ENCODE measurements around the gene MAP4K1. TPM values are rescaled to one million over a fixed set of nuclear protein-coding genes. Genes with fewer than 3 reads are reported as not detected.
A peak's percentile ranks its signal among the peaks of the same experiment; 100 is the strongest.

The MAP4K1 gene
- total and polyA plus RNA-seq, 2 of the 13 experiments (the other 11 are each of a cell fraction or from before 2014, with no cell fraction given) = 0.24 to 0.89 TPM

DNA sequence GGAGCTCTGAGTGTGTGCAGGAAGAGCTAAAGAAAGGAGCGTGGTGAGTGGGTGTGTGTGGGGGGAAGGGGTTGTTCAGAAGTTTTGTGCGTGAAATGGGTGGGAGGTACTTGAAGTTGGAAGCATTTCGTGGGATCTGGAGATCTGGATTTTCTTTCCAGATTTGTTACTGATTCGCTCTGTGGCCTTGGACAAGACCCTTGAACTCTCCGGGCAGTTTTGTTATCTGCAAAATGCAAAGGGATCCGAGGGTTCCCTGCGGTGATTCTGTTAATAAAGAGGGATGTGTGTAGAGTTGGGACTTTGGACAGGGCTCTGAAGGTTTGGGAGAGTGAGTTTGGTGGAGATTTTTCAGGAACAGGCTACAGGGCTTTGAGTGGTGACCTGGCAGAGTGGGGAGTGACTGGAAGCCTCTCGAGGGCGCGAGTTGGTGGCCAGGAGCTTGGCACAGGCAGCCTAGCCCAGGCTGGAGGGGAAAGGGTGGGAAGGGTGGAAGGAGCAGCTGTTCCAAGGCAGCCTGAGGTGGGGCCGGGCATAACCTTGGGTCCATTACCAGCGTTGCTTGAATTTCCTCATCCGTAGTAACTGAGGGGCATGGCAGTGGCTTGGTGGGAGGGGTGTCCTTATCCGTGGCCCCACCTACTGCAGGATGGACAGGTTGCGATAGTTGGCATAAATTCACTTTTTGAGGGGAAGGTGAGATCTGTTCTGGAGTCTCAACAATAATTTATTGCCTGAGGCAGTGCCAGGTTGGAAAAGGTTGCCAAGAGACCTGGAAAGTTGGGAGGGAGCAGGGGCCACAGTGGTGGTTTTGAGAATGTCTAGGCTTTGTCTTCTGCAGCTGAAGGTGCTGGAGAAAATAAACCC lies 31.8 kb upstream of the MAP4K1 start (continued):
- TF ChIP-seq, protein P1, sequence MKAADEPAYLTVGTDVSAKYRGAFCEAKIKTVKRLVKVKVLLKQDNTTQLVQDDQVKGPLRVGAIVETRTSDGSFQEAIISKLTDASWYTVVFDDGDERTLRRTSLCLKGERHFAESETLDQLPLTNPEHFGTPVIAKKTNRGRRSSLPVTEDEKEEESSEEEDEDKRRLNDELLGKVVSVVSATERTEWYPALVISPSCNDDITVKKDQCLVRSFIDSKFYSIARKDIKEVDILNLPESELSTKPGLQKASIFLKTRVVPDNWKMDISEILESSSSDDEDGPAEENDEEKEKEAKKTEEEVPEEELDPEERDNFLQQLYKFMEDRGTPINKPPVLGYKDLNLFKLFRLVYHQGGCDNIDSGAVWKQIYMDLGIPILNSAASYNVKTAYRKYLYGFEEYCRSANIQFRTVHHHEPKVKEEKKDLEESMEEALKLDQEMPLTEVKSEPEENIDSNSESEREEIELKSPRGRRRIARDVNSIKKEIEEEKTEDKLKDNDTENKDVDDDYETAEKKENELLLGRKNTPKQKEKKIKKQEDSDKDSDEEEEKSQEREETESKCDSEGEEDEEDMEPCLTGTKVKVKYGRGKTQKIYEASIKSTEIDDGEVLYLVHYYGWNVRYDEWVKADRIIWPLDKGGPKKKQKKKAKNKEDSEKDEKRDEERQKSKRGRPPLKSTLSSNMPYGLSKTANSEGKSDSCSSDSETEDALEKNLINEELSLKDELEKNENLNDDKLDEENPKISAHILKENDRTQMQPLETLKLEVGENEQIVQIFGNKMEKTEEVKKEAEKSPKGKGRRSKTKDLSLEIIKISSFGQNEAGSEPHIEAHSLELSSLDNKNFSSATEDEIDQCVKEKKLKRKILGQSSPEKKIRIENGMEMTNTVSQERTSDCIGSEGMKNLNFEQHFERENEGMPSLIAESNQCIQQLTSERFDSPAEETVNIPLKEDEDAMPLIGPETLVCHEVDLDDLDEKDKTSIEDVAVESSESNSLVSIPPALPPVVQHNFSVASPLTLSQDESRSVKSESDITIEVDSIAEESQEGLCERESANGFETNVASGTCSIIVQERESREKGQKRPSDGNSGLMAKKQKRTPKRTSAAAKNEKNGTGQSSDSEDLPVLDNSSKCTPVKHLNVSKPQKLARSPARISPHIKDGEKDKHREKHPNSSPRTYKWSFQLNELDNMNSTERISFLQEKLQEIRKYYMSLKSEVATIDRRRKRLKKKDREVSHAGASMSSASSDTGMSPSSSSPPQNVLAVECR (CRISPR knock-in tag; IDR thresholded peaks at IDR 0.05; ENCODE audit: borderline replicate concordance) = peak; percentile 62
- no peak for TF ChIP-seq ZNF432 (CRISPR knock-in tag; IDR thresholded peaks at IDR 0.05; ENCODE audit: borderline replicate concordance)
- peak; percentile 21; the same call in 1 of the 2 replicates for TF ChIP-seq MYC (CRISPR knock-in tag; IDR thresholded peaks at IDR 0.05; ENCODE audit: borderline replicate concordance)
- TF ChIP-seq, protein P2, sequence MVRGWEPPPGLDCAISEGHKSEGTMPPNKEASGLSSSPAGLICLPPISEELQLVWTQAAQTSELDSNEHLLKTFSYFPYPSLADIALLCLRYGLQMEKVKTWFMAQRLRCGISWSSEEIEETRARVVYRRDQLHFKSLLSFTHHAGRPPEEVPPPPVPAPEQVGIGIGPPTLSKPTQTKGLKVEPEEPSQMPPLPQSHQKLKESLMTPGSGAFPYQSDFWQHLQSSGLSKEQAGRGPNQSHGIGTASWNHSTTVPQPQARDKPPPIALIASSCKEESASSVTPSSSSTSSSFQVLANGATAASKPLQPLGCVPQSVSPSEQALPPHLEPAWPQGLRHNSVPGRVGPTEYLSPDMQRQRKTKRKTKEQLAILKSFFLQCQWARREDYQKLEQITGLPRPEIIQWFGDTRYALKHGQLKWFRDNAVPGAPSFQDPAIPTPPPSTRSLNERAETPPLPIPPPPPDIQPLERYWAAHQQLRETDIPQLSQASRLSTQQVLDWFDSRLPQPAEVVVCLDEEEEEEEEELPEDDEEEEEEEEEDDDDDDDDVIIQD (CRISPR knock-in tag; IDR thresholded peaks at IDR 0.05; ENCODE audit: low read depth) = 0 out of 2 replicates have a peak, but pooled peaks have one; percentile 20
- TF ChIP-seq ZNF546 (CRISPR knock-in tag; conservative IDR thresholded peaks at IDR 0.05) = 0 out of 2 replicates have a peak, but pooled peaks have one; percentile 55
- TF ChIP-seq ZNF44 (CRISPR knock-in tag; IDR thresholded peaks at IDR 0.05) = 0 out of 2 replicates have a peak, but pooled peaks have one; percentile 8
- peak; percentile 51; the same call in 1 of the 2 replicates for TF ChIP-seq ELF3 (CRISPR knock-in tag; IDR thresholded peaks at IDR 0.05)
- TF ChIP-seq, protein P3, sequence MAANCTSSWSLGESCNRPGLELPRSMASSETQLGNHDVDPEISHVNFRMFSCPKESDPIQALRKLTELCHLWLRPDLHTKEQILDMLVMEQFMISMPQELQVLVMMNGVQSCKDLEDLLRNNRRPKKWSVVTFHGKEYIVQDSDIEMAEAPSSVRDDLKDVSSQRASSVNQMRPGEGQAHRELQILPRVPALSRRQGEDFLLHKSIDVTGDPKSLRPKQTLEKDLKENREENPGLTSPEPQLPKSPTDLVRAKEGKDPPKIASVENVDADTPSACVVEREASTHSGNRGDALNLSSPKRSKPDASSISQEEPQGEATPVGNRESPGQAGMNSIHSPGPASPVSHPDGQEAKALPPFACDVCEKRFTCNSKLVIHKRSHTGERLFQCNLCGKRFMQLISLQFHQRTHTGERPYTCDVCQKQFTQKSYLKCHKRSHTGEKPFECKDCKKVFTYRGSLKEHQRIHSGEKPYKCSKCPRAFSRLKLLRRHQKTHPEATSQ (CRISPR knock-in tag; IDR thresholded peaks at IDR 0.05; ENCODE audit: borderline replicate concordance) = peak; percentile 55; the same call in 1 of the 2 replicates
- TF ChIP-seq IKZF4 (CRISPR knock-in tag; IDR thresholded peaks at IDR 0.05; ENCODE audit: borderline replicate concordance, low read depth, not compliant biosample characterization) = no peak
- TF ChIP-seq HDAC2 (CRISPR knock-in tag; IDR thresholded peaks at IDR 0.05) = peak; percentile 77
- TF ChIP-seq, protein P4, sequence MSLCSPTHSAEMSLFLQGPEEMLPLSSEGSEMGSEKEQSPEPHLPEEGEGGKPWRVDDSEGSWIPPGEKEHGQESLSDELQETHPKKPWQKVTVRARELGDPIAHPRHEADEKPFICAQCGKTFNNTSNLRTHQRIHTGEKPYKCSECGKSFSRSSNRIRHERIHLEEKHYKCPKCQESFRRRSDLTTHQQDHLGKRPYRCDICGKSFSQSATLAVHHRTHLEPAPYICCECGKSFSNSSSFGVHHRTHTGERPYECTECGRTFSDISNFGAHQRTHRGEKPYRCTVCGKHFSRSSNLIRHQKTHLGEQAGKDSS (CRISPR knock-in tag; IDR thresholded peaks at IDR 0.05; ENCODE audit: borderline replicate concordance, low read depth) = 0 out of 2 replicates have a peak, but pooled peaks have one; percentile 48
- TF ChIP-seq NR2F6 (IDR thresholded peaks at IDR 0.05) = peak; percentile 59
- TF ChIP-seq NR2F6 (CRISPR knock-in tag; IDR thresholded peaks at IDR 0.05) = peak; percentile 75
- TF ChIP-seq NFE2 (CRISPR knock-in tag; IDR thresholded peaks at IDR 0.05) = no peak
- TF ChIP-seq MTF1 (CRISPR knock-in tag; IDR thresholded peaks at IDR 0.05) = no peak

All from HepG2 (cell line).